ENCODE data around the gene FRY.

DNA sequence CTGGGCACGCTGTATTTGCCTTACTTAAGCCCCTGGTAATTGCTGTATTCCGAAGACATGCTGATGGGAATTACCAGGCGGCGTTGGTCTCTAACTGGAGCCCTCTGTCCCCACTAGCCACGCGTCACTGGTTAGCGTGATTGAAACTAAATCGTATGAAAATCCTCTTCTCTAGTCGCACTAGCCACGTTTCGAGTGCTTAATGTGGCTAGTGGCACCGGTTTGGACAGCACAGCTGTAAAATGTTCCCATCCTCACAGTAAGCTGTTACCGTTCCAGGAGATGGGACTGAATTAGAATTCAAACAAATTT is 284.4 kb downstream of the FRY start:
- TF ChIP-seq, protein P1, sequence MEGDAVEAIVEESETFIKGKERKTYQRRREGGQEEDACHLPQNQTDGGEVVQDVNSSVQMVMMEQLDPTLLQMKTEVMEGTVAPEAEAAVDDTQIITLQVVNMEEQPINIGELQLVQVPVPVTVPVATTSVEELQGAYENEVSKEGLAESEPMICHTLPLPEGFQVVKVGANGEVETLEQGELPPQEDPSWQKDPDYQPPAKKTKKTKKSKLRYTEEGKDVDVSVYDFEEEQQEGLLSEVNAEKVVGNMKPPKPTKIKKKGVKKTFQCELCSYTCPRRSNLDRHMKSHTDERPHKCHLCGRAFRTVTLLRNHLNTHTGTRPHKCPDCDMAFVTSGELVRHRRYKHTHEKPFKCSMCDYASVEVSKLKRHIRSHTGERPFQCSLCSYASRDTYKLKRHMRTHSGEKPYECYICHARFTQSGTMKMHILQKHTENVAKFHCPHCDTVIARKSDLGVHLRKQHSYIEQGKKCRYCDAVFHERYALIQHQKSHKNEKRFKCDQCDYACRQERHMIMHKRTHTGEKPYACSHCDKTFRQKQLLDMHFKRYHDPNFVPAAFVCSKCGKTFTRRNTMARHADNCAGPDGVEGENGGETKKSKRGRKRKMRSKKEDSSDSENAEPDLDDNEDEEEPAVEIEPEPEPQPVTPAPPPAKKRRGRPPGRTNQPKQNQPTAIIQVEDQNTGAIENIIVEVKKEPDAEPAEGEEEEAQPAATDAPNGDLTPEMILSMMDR (IDR thresholded peaks at IDR 0.05), result no peak
- no peak for TF ChIP-seq POLR2A (IDR thresholded peaks at IDR 0.05)
